ENCODE results near the gene NABP2.
A peak's percentile ranks its signal among the peaks of the same experiment; 100 is the strongest.

NABP2 gene

DNA sequence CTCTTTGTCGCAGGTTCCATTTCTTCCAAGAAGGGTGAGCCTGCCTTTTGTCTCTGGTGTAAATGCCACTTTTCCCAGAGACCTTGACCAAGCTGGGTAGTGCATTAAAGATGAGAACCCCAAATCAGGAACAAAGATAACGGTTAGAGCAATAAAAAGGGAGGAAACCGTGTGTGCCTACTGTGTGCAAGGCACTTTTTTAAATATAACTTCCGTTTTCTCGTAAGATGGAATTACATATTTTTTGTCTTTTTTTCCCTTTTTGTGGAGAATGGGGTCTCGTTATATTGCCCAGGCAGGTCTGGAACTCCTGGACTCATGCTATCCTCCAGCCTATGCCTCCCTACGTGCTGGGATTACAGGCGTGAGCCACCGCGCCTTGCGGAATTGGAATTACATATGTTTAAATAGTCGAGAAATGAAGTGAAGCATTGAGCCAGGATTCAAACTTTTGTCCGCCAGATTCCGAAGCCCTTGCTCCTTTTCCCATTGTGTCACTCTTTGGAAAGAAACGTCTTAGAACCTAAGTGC, 506 bp upstream of the NABP2 start:
- peak overlapping the region; percentile 98 for H3K27ac ChIP-seq
- no peak for TF ChIP-seq ZFX (IDR thresholded peaks at IDR 0.05; ENCODE audit: borderline replicate concordance)
- TF ChIP-seq, protein P1, sequence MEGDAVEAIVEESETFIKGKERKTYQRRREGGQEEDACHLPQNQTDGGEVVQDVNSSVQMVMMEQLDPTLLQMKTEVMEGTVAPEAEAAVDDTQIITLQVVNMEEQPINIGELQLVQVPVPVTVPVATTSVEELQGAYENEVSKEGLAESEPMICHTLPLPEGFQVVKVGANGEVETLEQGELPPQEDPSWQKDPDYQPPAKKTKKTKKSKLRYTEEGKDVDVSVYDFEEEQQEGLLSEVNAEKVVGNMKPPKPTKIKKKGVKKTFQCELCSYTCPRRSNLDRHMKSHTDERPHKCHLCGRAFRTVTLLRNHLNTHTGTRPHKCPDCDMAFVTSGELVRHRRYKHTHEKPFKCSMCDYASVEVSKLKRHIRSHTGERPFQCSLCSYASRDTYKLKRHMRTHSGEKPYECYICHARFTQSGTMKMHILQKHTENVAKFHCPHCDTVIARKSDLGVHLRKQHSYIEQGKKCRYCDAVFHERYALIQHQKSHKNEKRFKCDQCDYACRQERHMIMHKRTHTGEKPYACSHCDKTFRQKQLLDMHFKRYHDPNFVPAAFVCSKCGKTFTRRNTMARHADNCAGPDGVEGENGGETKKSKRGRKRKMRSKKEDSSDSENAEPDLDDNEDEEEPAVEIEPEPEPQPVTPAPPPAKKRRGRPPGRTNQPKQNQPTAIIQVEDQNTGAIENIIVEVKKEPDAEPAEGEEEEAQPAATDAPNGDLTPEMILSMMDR (IDR thresholded peaks at IDR 0.05), result no peak

GRCh38 chr12:56224954-56225353, 812 bp downstream of the NABP2 start:
- peak overlapping the region; percentile 98 for H3K27ac ChIP-seq
- no peak for TF ChIP-seq ZFX (IDR thresholded peaks at IDR 0.05; ENCODE audit: borderline replicate concordance)
- TF ChIP-seq, protein P1 (IDR thresholded peaks at IDR 0.05), result no peak

- peak overlapping the region; percentile 18; the same call in 1 of the 2 replicates for H3K27ac ChIP-seq
- TF ChIP-seq, protein P1 (IDR thresholded peaks at IDR 0.05), result no peak
- TF ChIP-seq ZFX (IDR thresholded peaks at IDR 0.05; ENCODE audit: borderline replicate concordance), result no peak
Observed at GRCh38 chr12:56229082-56229481, 4.9 kb downstream of the NABP2 start.

GRCh38 chr12:56229916-56230431, 5.8 kb downstream of the NABP2 start, which contains the start of gene SLC39A5:
Gene SLC39A5 (plus strand): TSS chr12:56230051. CDS start chr12:56231275, 1,224 bp downstream.
- H3K27ac ChIP-seq, result peak within 1 kb of the TSS; percentile 18; the same call in 1 of the 2 replicates
- no peak for TF ChIP-seq ZFX (IDR thresholded peaks at IDR 0.05; ENCODE audit: borderline replicate concordance)
- TF ChIP-seq, protein P1 (IDR thresholded peaks at IDR 0.05), result no peak

DNA sequence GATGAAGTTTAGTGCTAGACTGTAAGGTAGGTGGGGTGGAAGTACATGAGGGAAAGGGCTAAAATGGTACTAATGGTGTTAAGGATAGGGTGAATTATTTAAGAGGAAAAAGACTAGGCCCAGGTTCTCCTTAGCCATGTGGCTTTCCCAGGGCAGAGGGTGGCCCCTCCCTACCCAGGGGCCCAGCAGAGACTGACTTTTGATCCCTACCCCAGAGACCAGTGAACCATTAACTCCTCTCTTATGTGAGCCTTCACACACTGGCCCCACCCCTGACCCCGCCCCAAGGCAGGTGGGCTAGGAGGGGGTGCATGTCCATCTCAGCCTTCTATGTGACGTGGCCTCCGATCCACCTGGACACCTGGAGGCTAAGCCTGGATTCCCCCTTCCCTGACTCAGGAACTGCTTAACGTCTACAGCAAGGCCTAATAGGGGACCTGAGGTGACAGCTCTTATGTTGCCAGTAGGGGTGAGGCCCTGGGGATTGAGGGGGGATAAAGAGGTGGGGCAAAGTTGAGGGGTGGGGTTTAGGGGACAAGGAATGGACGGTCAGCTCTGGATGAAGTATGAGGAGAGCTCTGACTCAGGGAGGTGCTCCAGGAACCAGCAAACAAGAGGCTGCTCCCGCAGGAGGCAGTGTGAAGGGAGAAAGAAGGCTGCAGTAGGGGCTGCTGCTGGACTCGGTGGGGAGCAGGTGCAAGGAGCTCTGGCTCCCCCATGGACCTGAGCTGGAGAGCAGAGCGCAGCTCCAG, 6.5 kb downstream of the NABP2 start:
- H3K27ac ChIP-seq, result peak overlapping the region; percentile 18; the same call in 1 of the 2 replicates
- TF ChIP-seq, protein P1 (IDR thresholded peaks at IDR 0.05), result no peak
- no peak for TF ChIP-seq ZFX (IDR thresholded peaks at IDR 0.05; ENCODE audit: borderline replicate concordance)

GRCh38 chr12:56231184-56231582, 7.0 kb downstream of the NABP2 start:
- TF ChIP-seq, protein P1 (IDR thresholded peaks at IDR 0.05), result no peak
- TF ChIP-seq ZFX (IDR thresholded peaks at IDR 0.05; ENCODE audit: borderline replicate concordance), result no peak
- no peak overlapping the region for H3K27ac ChIP-seq

Measured in 22Rv1 (cell line).